Activated CD4-positive, alpha-beta T cell treated with anti-CD3 and anti-CD28 coated beads, Interleukin-2, Interleukin-4, amounts not matched to agents 100 ng/mL and 50 ng/mL, durations not matched to agents 16 hours and 8 hours (primary cell): ENCODE measurements around the gene VOPP1.

Source experiments
- DNase-seq: peaks from one replicate; pipeline ENCODE4 v3.0.0-alpha.2; 2020; ENCODE audit warnings: low spot score

VOPP1 gene

DNA sequence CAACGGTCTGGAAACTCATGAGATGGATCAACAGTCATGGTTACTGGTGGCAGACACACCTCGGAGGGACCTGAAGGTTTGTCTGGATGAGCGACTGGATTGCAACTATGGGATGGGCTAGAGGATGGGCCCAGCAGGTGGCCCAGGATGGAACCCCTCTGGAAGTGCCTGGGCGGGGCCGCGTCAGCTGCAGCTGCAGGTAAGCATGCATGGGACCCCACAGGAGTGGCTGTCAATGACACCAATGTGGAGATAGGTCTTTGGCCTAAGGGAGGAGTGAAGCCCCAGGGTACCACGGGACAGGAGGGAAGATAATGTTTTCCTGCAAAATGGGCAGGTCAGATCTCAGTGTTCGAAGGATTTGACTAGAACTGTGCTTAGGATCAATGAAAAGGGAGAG is 103.8 kb downstream of the VOPP1 start:
- DNase-seq = no peak

GRCh38 chr7:55467047-55467593 is 105.2 kb downstream of the VOPP1 start:
- DNase-seq = no peak

GRCh38 chr7:55465691-55466090 is 106.6 kb downstream of the VOPP1 start:
- DNase-seq = no peak

DNA sequence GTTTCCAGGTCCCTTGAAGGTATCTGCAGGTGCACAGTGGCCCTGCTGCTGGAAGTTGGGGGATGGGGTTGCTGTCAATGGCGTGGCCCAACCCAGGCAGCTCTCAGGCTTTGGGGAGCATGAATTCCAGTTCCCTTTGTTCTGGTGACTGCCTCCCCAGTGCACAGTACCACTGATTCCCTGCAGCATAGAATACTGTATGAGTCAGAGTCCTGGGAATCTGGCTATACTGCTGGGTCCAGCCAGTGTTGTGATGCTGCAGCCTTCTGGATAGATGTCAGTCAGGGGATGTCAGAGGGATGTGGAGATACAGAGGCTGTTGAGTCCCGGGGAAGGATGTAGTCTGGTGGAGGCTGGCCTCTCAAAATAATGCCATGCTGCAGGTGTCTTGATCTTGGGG is 107.9 kb downstream of the VOPP1 start:
- no peak for DNase-seq

DNA sequence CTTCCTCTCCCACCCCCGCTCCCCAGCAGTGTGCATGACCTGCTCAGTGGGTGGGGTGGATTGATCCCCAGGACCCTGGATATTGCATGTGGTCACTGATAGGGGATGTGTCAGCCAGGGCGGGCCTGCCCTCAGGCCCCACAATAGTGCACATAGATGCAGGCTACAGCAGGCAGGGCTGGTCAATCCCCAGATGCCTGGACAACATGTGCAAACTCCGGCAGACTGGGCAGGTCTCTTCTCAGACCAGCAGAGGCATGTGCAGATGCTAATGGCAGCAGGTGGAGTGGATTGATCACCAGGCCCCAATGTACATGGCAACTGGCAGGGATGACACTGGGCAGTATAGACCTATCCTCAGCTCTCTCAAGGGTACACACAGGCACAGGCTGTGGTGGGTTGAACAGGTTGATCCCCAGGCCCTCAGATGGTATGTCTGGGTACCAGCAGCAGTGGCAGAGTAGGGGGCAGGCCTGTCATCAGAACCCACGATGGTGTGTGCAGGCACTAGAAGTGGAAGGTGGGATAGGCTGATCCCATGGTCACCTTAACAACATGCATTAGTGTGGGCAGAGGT is 108.5 kb downstream of the VOPP1 start:
- no peak for DNase-seq

- no peak for DNase-seq
These were observed 114.0 kb downstream of the VOPP1 start for GRCh38 chr7:55458351-55458750.

GRCh38 chr7:55457801-55458200 is 114.5 kb downstream of the VOPP1 start:
- no peak for DNase-seq

- DNase-seq = no peak
These were observed 119.3 kb downstream of the VOPP1 start for GRCh38 chr7:55452971-55453370.

DNA sequence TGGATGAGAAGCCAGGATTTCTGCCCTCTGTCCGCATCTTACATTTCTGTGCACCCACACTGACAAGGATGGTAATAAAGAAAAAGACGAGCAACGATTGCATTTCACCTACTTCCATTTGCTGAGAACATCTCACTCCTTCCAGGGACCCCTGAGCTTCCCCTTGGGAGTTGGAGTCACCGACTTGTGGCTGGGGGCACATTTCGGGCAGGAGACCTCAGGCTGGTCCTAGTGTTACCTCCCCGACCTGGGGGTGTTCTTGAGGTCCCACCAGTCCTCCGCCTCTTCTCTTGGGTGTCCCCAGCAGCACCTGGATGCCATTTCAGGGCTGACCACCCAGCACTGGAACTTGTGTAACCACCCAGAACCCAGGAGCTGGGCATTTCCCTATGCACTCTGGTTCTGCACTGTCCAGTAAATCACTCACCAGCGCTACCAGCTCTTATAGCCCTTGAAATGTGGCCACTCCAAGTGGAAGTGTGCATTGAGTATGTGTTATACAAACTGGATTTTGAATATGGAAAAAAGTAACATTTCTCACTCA is 122.2 kb downstream of the VOPP1 start:
- no peak for DNase-seq

GRCh38 chr7:55449205-55449991 is 122.9 kb downstream of the VOPP1 start:
- no peak for DNase-seq

- DNase-seq = no peak
These were observed 123.8 kb downstream of the VOPP1 start for GRCh38 chr7:55448526-55448925.

GRCh38 chr7:55444786-55445185 is 127.5 kb downstream of the VOPP1 start:
- DNase-seq = no peak

DNA sequence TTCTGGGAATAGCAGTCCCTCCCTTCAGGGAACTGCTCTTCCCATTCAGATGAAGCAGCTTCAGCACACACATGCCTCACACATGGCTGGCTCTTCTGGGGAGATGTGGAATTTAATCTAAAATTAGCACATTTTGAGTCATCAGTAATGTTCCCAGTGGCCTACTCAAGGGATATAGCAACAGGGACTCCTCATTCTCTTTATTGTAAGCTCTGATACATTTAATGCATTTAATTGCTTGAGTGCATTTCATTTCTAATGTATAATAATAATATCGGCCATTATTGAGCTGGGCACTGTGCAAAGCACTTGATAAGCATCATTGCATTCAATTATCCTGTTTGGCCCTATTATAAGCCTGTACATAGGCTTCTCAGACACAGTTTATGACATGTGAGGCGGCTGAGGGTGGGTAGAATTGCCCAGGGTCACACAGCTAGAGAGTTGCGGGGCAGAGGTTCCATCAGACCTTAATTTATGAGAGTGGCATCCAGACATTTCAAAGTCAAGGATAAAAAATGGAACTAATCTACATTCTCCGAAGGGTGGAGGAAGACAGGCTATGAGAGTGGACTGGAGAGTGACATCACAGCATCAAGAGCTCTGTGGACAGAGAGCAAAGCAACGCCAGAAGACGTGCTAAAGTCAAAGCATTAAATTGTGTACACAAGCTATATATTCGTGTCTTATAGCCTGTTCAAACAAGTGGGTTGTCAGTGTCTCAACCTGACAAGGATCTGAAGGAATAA is 130.4 kb downstream of the VOPP1 start:
- no peak for DNase-seq

DNA sequence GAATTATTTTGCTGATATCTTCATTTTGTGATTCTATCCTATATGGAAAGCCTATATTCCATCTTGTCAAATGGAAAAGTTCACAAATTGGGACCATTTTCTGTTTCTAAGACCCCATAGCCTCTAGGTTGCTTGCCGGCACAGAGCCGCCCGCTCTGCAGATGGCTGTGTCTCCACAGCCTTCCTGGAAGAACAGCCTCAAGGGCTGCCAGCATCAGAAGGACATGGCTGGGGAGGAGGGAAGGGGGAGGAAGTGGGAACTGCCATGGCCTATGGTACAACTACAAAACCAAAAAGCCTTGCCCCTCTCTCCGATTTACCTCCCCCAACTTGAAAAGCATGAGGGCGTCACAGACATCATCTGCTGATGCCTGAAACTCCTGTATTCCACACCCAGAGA is 131.3 kb downstream of the VOPP1 start:
- no peak for DNase-seq

- DNase-seq = no peak
These were observed 132.1 kb downstream of the VOPP1 start for GRCh38 chr7:55440040-55440690.

- DNase-seq = no peak
These were observed 132.7 kb downstream of the VOPP1 start for GRCh38 chr7:55439627-55440026.

DNA sequence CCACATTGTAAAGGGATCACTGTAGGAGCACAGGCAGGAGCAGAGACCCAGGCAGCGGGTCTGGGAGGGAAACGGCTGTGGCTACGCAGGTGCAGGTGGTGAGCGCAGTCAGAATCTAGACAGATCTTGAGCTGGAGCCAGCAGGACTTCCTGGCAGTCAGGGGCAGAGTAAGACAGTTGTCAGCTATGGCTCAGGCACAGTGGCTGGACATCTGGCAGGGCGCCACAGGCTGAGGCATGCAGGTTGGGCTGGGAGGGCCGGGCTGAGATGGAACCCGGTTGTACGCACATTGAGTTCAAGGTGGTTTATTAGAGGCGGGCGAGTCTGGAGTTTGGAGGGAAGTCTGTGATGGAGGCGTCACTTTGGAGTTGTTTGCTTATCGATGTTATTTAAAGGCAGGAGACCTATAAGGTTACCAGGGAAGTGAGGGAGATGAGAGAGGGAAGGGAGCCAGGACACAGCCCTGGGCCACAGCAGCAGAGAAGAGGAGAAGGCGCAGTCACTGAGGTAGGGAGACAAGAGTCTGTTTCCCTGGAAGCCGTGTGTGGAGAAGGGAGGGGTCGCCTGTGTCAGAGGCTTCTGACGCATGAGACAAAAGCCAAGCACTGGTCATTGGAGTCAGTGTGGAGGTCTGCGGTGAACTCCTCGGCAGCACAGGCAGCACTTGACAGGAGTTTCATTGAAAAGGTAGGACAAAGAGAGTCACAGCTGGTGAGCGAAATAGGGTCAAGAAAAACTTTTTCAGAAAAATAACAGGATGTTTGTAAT is 133.4 kb downstream of the VOPP1 start:
- DNase-seq = no peak

DNA sequence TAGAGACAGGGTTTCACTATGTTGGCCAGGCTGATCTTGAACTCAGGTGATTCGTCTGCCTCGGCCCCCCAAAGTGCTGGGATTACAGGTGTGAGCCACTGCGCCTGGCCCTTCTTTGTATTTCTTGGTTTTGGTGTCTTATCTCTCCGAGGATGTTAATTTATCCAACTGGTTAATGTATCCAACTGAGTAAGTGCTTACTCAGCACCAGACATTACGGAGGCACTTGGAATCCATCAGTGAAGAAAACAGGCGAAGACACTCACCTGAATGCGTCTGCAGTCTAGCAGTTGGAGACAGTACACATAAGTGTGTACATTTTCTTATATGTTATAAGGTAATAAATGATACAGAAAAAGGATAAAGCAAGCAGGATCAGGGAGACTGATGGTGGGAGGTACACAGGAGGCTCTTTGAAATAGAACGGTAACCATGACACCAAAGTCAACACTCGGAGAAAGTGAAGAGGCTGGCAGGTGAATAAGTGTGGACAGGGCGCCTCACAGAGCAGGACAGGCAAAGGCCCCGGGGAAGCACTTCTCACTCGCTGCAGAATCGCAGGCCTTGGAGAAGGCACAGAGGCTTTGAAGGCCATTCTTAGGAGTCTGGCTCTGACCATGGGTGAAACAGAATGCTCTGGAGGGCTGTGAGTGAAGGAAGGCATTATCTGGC is 134.1 kb downstream of the VOPP1 start:
- DNase-seq = no peak

GRCh38 chr7:55437375-55437774 is 134.9 kb downstream of the VOPP1 start:
- no peak for DNase-seq

DNA sequence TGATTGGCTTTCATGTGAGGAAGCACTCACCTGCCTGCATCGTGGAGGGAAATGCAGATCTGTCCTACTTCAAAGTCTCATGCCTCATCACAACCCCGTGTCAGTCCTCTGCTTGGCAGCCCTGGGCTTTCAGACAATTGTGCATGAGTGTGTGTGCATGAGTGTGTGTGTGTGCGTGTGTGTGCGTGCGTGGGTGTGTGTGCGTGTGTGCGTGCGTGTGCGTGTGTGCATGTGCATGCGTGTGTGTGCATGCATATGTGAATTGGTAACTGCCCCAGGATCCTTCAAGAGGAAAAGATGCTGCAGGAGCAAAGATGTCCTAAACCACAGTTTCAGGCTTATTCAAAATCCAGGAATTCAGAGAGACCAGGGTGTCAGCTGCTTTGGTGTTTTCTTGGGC is 135.8 kb downstream of the VOPP1 start:
- DNase-seq = no peak

GRCh38 chr7:55435466-55435865 is 136.8 kb downstream of the VOPP1 start:
- no peak for DNase-seq
